GM18951 (cell line): Measurements from ENCODE around the gene WFDC1.

Source experiments
- POLR2A ChIP-seq: IDR thresholded peaks from 4 replicates; pipeline ENCODE4 v1.6.1; 2011; ENCODE audit warnings: mild to moderate bottlenecking; ENCODE audit not compliant: insufficient read length, insufficient read depth; ENCODE audit errors: extremely low read depth
- in situ Hi-C: fragments of 300-500 bp; cut with MboI; formaldehyde crosslinking; loops from one replicate; pipeline ENCODE4 v1.12.0; 2022; ENCODE audit warnings: low sequenced_read_pairs, mixed read lengths, inconsistent platforms; ENCODE audit not compliant: unreplicated experiment

WFDC1 gene

DNA sequence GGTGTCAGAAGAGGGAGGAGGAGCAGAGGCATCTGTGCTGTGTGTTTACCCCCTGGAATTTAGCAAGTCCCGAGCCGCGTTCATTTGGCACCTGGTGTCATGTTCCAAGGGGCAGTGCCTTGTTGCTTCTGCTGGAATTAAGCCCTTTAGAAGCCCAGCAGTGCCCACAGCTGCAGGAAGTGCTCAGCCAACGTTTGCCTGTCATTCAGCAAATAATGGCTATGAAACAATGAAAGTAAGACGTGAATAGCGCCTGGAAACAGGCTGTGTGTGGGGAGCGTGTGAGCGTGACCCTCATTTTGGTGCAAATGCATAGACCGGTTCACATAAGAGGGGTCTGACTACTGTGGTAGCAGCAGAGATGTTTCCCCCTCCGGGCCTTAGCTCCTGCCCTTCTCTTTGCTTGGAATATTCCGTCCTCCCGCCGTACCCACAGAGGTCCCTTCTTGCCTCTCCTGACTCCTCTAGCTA lies 67.8 kb downstream of the WFDC1 start:
- in situ Hi-C loops: no loop called here
- TF ChIP-seq POLR2A: no peak

DNA sequence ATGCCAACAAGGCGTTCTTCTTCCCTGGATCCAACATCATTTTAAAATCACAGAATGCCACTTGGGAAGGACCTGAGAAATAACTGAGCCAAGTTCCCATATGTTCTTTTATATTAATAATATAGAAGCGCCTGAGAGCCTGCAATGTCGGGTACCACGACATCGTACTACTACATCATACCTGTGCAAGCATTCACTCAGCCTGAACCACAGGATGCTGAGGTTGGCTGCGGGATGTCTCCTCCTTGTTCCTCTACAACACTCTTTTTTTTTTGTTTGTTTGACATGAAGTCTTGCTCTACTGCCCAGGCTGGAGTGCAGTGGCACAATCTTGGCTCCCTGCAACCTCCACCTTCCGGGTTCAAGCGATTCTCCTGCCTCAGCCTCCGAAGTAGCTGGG lies 71.5 kb downstream of the WFDC1 start:
- TF ChIP-seq POLR2A: no peak
- in situ Hi-C loops: no loop called here

- no peak for TF ChIP-seq POLR2A
- in situ Hi-C loops: no loop called here
Measured at GRCh38 chr16:84367297-84367680, 72.6 kb downstream of the WFDC1 start.

GRCh38 chr16:84367750-84368307 lies 73.2 kb downstream of the WFDC1 start:
- in situ Hi-C loops: no loop called here
- TF ChIP-seq POLR2A: no peak

DNA sequence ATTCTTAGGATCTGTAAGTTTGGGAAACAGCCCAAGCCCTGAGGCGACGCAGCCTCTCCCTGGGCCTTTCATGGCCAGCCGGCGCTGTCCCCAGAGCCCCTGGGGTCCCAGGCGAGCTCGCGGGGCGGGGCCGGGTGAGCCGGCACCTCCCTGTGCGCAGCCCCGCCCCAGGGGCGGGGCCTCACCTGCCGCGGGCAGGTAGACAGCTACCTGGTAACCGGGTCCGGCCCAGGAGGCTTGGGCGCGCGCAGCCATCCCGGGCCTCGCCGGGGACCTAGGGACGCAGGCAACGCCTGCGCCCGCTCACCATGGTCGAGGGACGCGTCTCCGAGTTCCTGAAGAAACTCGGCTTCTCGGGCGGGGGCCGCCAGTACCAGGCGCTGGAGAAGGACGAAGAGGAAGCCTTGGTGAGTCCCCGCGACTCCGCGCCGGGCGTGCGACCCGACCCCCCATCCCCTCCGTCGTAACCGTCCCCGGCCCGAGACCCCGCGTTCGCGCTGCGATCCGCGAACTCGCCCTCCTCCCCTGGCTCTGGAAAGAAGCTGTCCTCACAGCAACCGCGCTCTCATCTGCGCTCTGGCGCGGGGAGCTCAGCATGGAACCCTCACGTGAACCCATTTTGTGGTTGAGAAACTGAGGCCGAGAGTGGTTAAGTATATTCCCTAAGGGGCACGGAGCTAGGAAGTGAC lies 73.8 kb downstream of the WFDC1 start, which contains the start of gene ATP2C2:
TSS of gene ATP2C2 (plus strand) at position 231 of the 689 bp plus-strand sequence. CDS start at position 309, 78 bp downstream.
- no peak for TF ChIP-seq POLR2A
- in situ Hi-C loops: no loop called here

- in situ Hi-C loops: no loop called here
- TF ChIP-seq POLR2A: no peak
Measured at GRCh38 chr16:84369105-84369504, 74.4 kb downstream of the WFDC1 start.

DNA sequence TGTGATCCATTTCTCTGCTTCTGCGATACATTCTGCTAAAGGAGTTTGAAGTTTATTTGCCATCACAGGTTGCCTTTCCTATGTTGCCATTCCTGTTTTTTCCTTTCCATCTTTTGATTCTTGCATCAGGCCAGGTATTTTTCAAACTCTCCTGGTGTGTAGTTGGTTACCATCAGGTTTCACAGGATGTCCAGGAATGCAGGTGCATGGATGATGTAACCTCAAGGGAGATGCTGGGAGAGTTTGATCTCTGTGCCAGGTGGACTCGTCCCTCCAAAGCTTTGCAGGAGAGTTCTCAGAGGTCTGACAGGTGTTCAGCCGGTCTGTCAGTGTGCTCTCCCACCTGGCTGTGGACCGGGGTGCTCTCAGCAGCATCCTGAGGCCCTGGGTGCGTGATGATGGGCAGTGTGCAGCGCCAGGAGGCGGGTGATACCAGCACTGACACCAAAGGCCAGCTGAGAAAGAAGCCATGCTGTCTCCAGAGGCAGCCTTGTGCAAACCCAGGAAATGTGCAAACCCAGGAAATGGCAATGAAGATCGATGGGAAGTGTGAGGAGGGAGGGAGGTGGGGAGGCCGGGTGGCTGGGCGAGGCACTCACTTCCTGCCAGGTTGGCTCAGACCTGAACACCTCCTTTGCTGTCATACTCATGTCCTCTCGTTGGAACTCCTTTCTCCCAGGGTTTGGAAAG lies 75.4 kb downstream of the WFDC1 start:
- in situ Hi-C loops: no loop called here

GRCh38 chr16:84370723-84371552 lies 76.3 kb downstream of the WFDC1 start:
- no peak for TF ChIP-seq POLR2A
- in situ Hi-C loops: no loop called here

More for the DNA sequence above, 75.4 kb downstream of the WFDC1 start:
- no peak for TF ChIP-seq POLR2A

- in situ Hi-C loops: no loop called here
- no peak for TF ChIP-seq POLR2A
Measured at GRCh38 chr16:84371553-84371865, 76.8 kb downstream of the WFDC1 start.

DNA sequence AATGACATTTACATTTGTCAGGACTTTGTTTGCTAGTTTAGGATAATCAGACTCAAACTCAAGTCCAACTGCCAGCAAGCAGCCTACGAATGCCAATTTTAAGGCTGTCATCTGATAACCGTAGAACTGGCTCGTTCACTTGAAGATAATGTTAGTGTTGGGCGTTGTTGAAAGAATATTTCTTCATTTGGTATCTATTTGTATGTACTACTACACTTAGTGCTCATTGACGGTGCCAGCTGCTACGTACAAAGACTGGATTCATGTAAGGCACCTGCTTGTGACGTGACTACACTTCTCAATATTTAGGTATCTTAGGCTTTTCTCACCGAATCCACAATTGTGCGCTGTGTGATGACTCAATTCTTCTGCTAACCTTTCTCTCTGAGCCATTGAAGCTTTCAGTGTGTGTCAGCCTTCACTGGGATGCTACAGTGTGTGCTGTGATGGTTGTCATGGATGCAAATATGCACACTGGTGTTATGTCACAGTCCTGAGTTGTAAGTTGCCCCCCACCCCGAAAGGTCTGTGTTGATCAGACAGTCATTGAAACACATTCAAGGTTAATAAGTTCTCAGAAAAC lies 79.3 kb downstream of the WFDC1 start:
- TF ChIP-seq POLR2A: no peak
- in situ Hi-C loops: no loop called here

DNA sequence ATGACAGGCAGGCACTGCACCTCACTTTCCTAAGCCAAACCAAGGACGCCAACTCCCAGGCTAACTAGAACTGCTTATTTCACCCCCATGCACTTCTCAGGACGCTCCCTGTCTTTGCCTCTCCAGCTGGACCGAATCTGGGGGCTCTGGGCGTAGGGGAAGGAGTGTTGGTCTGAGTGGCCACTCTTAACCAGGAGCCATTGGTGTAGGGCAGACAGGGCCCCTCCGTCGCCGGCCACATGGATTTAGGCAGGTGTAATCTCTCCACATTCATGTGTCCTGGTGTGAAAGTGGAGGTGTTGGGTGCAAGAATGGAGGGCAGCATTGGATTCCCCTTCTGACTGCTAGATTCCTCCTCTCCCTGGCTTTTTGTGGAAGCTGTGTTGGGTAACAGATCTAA lies 83.4 kb downstream of the WFDC1 start:
- TF ChIP-seq POLR2A: no peak

GRCh38 chr16:84378567-84378966 lies 83.9 kb downstream of the WFDC1 start:
- TF ChIP-seq POLR2A: no peak
- in situ Hi-C loops: no loop called here

More for the DNA sequence above, 83.4 kb downstream of the WFDC1 start:
- in situ Hi-C loops: no loop called here
